ENCODE results near the gene ITPKB.
"Not testable (repeated sequence)": the region's sequence is repeated elsewhere in the genome, so short reads cannot be mapped to it uniquely, and the experiment has no call there.

Gene ITPKB
- total RNA-seq, result 25.0 to 257 (median 139) reads per million in 17 experiments

DNA sequence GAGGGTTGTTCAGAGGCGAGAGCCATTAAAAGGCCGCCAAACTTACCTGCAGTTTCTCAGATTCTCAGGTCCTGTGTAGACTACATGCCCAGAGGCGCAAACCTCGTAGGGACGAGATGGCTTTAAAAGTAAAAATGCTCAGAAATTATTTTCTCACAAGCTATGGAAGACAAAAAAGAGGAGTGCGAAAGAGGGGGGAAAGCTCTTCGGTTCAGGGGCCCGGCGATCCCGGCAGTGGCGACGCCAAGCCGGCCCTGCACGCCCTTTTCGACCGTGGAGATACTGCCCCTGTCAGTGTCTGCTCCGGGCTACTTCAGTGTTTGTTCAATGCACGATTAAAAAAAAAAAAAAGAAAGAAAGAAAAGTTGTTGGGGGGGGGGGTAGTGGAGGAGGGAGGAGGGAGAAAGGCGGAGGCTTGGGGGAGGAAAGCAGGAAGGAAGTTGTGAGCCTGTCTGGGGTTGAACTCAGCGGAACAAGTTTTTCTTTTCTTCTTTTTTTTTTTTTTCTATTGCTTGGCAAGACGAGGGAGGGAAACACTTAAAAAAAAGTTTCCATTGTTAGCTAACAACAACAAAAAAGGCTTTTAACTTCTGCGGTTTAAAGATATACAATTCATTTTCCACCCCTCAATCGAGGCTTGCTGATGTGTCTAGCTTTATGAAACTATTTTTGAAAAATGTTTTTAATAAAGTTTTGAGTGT is at the start of gene ITPKB:
ITPKB (minus strand) TSS at position 288 of the 701 bp plus-strand sequence. CDS start 1,824 bp downstream, outside the sequence.
- peak; percentile 47 to 84 (median 79) for DNase-seq

- no peak for DNase-seq
These were observed 48.6 kb upstream of the ITPKB start for GRCh38 chr1:226787638-226788037.

DNA sequence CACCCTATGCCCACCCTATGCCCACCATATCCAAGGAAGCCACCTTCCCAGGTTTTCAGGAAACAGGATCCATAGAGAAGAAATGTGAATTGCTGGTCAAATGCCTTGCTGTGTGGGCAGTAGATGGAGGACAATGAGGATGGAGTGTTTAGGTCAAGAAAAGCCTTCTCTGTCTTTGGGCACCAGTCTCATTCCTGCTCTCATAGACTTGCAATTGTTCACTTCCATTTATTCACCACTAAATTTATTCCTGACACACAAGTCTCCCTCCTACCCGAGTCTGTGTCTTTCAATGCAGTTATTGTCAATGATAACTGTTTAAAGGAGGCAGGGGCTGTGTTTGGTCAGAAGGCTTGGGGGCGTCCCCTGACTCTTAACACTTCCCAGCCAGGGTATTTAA is 48.0 kb upstream of the ITPKB start:
- no peak for DNase-seq

DNA sequence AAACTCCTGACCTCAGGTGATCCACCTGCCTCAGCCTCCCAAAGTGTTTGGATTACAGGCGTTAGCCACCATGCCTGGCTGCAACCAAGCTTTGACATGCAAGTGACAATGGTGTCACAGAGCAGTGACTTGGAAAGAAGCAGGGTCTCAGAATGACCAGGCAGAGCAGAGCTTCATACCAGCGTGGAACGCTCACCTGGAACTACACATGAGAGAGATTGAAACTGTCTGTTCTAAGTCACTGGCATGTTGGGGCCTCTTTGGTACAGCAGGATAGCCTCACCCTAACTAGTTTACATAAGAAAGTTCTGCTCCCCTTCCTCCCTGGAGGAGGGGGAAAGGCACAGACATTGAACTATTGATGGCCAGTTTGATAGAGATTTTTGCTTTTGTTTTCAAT is 47.5 kb upstream of the ITPKB start:
- DNase-seq, result no peak

GRCh38 chr1:226785805-226786204 is 46.7 kb upstream of the ITPKB start:
- no peak for DNase-seq

GRCh38 chr1:226784081-226785049 is 45.3 kb upstream of the ITPKB start:
- DNase-seq, result no peak

- DNase-seq, result no peak
These were observed 43.9 kb upstream of the ITPKB start for GRCh38 chr1:226782845-226783601.

DNA sequence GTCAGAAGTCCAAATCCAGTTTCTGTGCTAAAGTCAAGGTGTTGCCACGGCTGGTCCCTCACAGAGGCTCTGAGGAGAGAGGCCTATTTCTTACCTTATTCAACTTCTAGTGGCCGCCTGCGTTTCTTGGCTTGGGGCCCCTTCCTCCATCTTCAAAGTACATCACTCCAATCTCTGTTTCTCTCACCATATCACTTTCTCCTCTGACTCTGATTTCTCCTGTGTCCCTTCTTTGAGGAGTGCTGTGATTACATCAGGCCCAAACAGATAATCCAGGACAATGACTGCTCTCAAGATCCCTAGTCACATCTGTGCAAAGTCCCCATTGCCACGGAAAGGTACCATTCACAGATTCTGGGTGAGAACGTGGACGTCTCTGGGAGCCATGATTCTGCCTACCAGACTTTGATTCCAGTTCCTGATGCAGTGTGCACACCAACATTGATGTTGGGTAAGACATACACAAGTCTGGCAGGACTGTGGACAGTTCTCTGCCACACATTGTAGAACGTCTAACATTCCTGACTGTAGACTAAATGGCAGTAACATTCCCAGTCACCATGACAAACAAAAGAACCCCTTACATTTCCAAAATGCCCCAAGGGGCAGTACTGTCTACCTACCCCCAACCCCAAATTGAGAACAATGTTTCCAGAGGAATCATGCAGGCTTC is 43.0 kb upstream of the ITPKB start:
- no peak for DNase-seq

DNA sequence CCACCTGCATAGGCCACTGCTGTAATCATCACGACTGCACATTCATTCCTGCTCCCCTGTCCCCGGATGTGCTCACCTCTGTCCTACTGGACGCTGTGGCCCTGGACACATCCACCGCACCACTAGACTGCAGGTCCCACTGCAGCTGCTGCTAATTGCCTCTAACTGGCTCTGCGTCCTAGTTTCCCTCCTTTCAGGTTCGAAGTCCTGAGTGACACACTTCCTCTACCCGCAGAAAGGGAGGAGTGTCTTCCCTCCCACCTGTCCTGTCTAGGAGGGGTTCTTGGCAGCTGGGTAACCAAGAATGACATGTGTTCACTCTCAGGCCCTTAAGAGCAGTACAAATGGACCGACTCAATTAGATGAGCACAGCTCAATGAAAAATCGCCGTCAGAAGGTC is 40.5 kb upstream of the ITPKB start:
- no peak for DNase-seq

GRCh38 chr1:226778657-226779058 is 39.6 kb upstream of the ITPKB start:
- peak; percentile 74 to 88 (median 85) for DNase-seq

DNA sequence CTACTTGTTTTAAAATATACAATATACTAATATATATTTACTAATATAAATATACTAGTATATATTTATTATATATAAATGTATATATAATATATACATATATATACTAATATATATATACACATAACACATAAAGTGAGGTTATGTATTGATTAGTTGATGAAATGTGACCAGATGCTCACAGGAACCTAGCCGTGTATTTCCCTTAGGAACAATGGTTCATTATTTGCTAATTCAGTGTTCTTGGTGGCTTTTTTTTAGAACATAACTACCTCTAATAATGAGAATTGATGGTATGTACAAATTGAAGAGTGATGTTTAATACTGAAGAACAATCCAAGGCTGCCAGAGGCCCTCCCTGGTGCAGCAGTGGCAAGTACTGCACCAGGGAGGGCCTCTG is 37.9 kb upstream of the ITPKB start:
- no peak for DNase-seq

DNA sequence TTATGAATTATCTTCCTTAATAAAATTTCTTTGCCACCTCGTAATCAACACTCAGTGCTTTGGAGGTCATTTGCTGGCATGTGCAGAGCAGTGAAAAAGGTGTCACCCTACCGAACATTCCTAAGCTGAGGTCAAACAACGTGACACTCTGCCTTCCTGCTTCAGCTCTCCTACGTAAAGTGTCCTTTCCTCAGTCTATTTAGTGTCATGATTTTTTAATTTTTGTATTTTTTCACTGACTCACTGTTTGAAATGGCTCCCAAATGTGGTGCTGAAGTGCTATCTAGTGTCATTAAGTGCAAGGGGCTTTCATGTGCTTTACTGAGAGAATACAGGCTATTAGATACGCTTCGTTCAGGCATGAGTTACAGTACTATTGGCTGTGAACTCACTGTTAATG is 37.0 kb upstream of the ITPKB start:
- no peak for DNase-seq

- peak; percentile 54 to 79 (median 78) for DNase-seq
These were observed 33.5 kb upstream of the ITPKB start for GRCh38 chr1:226772446-226773139.

- DNase-seq, result not testable (repeated sequence)
These were observed 28.1 kb upstream of the ITPKB start for GRCh38 chr1:226767170-226767569.

- no peak for DNase-seq
These were observed 27.5 kb upstream of the ITPKB start for GRCh38 chr1:226766565-226766964.

DNA sequence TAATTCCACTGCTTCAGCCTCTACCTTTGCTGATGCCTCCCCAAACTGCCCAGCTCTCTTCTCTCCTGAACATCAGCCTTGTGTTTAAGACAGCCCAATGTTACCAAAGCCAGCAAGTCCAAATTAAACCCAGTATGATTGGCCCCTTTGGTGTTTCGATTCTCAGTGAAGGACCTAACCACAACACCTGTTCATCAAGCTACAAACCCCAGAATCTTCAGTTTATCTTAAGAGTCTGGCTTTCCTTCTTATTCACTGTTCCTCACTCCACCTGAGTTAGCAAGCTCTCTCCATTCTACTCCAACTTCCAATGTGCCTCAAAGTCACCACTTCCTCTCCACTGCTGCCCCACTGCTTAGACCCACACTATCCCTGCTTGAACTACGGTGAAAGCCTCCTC is 25.5 kb upstream of the ITPKB start:
- no peak for DNase-seq

- peak; percentile 44 to 76 (median 59) for DNase-seq
These were observed 24.8 kb upstream of the ITPKB start for GRCh38 chr1:226763905-226764264.

- DNase-seq, result no peak
These were observed 24.2 kb upstream of the ITPKB start for GRCh38 chr1:226762988-226763904.

- DNase-seq, result no peak
These were observed 23.0 kb upstream of the ITPKB start for GRCh38 chr1:226762055-226762454.

DNA sequence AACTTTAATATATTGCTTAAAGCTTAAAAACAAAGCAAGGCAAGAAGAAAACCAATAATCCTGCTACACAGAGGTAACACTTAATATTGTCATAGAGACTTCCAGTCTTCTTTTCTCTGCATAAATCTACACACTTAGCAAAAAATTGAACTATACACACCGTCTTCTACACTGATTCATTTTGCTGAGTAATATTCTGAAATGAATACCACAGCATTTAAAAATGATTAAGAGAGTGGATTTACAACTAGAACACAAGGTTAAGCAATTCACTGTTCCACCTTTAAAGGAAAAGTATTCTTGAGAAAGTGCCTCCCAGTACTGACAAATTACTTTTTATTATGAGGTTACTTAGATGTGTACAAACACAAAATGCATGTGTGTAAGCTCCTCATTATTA is 22.2 kb upstream of the ITPKB start:
- no peak for DNase-seq
